Right lobe of liver (tissue), 4 donors: ENCODE data around the gene CYP21A2.
"Not testable (repeated sequence)": the region's sequence is repeated elsewhere in the genome, so short reads cannot be mapped to it uniquely, and the experiment has no call there.

Source experiments
- POLR2A ChIP-seq: fragments of 450-650 bp; IDR thresholded peaks from one replicate; pipeline ENCODE4 v1.6.1; 2017; ENCODE audit warnings: antibody characterized with exemption, mild to moderate bottlenecking
- TF ChIP-seq, protein P1 (sequence below), 4 donors: fragments of 200-600 bp in 3 of 4; fragments of 450-650 bp in 1 of 4; IDR thresholded peaks; one replicate each; pipeline versions ENCODE4 v1.5.1 to v1.8.0; 2016 to 2022; ENCODE audit warnings: antibody characterized with exemption in 4 of 4, mild to moderate bottlenecking in 2 of 4
- donor health status: DM: no; HTN: no; CAD: no.
- donor health status: DM: no; HTN: no; CAD: no.
- donor health status: DM: no; HTN: yes; CAD: no.

- TF ChIP-seq POLR2A = not testable (repeated sequence)
- TF ChIP-seq, protein P1, sequence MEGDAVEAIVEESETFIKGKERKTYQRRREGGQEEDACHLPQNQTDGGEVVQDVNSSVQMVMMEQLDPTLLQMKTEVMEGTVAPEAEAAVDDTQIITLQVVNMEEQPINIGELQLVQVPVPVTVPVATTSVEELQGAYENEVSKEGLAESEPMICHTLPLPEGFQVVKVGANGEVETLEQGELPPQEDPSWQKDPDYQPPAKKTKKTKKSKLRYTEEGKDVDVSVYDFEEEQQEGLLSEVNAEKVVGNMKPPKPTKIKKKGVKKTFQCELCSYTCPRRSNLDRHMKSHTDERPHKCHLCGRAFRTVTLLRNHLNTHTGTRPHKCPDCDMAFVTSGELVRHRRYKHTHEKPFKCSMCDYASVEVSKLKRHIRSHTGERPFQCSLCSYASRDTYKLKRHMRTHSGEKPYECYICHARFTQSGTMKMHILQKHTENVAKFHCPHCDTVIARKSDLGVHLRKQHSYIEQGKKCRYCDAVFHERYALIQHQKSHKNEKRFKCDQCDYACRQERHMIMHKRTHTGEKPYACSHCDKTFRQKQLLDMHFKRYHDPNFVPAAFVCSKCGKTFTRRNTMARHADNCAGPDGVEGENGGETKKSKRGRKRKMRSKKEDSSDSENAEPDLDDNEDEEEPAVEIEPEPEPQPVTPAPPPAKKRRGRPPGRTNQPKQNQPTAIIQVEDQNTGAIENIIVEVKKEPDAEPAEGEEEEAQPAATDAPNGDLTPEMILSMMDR (IDR thresholded peaks at IDR 0.05) = not testable (repeated sequence)
These were observed 25.1 kb upstream of the CYP21A2 start for GRCh38 chr6:32012941-32013617.
